ENCODE results near the gene SLC1A2. TPM values are rescaled to one million over a fixed set of nuclear protein-coding genes. Genes with fewer than 3 reads are reported as not detected.

The SLC1A2 gene
- total RNA-seq, result 228 TPM

DNA sequence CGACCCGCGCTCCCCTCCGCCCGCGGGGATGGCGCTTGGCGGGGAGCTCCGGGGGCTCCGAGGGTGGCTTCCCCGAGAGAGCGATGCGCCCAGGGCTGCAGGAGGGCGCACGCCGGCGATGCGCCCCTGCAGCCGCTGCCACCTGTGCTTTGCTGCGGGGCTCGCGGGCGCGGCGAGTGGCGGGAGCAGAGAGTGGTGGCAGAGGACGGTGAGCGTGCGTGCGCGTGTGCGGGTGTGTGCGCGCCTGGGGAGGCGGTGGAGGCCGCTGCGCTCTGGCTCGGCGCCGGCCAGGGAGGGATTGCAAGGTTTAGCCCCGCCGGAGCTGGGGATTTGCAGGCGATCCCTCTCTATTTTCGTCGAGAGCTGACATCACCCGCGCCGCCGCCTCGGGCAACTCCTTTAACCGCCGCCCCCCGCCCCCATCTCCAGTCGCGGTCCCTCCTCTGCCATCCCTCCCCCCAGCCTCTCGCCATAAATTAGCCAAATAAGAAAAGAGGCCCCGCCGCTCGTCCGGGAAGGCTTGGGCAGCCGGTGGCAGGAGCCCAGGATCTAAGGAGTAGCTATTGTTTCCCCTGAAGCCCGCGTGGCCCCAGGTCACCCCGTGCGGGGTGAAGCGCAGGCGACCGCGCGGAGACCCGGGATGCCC lies at the start of gene SLC1A2:
SLC1A2 (minus strand) TSS at position 375 of the 646 bp plus-strand sequence. CDS start 592 bp downstream, outside the sequence.
- peak; percentile 55 for DNase-seq

DNA sequence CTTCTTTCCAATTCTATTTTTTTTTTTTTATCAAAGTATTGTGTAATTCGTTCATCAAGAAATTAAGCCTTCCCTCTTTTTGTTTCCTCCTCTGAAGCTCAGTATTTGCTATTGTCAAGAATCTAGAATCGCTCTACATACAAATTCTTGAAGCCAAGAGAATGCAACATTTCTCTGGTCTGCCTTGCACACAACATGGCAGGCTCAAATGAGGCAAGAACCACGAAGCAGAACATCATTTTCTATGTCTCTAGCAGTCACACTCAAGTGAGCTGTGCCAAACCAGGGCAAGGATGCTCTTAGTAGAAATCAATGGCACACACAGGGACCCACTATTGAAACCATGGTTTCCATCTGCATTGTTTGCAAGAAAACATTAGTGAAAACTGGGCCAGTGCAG lies 46.7 kb upstream of the SLC1A2 start:
- no peak for DNase-seq

DNA sequence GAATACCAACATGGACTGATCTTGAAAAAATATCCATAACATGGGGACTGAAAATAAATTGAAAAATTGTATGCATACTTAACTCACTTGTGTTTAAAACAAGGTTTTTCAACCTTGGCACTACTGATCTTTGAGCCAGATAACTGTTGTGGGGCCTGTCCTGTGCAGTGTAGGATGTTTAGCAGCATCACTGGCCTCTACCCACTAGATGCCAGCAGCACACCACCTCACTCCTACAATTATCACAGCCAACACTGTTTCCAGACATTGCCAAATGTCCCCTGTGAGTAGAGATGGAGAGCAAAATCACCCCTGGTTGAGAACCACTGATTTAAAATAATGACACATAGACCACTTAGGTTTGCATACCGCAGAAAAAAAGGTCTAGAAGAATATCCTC lies 45.0 kb upstream of the SLC1A2 start:
- no peak for DNase-seq

DNA sequence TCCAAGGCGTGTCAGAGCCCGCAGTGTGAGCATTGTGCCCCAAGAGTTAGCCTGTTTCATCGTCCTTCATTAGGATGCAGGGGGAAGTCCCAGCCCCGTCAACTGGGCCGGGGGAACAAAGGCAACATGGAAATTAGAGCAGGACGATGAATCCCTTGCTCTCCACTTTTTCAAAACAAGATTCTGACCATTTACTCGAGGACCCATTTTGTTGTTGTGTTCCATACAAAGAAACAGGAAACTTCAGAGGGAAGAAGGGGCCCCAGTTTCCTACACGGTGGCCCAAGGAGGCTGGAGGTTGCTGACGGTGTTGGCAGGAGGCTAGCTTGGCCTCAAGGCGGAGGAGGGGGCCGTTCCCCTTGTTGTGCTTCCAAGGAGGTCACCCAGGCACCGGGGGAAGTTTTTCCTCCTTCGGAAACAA lies 44.0 kb upstream of the SLC1A2 start:
- DNase-seq, result no peak

DNA sequence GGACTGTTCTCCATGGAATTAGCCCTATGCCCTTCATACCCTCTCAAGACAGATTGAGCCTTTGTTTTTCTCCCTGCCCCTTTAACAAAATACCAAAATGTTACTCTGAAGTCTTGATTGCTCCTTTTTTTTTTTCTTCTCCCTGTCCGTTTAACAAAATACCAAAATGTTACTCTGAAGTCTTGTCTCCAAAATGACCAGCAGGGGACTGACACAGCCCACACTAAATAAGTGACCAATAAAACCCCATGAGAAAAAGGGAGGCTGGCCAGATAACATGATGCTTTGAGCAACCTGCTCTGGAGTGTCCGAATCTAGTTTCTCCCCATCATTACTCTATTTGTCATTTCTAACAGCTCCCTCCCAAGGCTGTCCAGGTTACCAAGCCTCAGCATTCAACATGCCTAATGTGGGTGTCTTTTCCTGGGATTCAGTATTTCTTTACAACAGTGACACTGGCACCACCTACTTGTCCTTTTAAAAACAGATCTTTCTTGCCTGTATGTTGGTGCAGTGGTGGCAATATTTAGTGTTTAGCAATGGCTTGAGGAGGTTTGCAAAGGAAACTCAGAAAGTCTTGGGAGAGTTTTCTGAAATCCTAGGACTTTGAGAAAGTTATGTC lies 42.7 kb upstream of the SLC1A2 start:
- DNase-seq, result no peak

DNA sequence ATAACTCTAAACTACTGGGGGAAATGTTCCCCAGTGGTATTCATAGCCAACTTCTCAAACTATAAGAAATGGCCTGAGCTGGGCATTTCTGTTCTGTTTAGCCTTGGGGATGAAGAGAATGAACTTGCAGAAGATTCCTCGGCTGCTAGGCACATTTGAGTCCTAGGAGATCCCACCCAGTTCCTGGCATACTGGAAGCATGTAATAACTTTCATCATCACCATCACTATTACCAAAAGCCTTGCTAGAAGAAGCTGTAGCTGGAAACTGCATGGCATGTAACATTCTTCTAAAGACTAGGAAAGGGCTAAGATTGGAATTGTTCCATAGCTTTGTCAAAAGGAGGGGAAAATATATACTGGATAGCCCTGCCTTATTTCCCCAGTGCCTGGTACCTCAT lies 40.1 kb upstream of the SLC1A2 start:
- no peak for DNase-seq

DNA sequence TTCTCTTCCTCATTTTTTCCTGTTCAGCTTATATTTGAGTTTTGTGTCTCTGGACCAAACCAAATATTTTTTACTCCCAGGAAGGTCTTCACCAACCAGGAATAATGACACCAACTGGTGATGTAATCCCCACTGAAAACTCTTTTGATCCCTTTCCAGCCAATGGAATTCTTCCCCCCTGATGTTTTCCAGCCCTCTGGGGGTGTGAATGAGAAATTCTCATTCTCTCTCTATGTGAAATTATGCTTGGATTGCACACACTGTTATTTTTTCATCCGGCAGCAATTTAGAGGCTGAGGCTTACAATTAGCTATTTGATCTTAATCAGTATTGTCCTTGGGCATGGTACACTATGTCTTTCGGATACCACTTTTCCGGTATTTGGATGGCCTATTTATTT lies 39.5 kb upstream of the SLC1A2 start:
- no peak for DNase-seq

DNA sequence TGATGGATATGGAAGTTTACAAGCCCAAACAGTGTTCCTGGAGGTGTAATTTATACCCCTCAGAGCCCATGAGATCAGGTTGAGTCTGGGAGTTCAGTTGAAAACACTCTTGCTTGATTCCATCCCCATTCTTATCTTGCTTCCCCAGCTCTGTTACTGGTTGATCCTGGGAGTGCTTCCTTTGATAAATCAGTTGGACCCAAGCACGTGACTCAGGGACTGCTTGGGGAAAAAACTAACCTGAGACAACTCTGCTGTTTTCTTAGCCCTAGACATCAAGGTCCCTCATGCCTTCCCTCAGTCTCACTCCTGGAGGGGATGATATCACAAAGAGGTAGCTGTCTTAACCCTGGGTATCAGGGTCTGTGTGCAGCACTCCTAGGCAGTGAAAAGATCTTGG lies 35.0 kb upstream of the SLC1A2 start:
- DNase-seq, result no peak

DNA sequence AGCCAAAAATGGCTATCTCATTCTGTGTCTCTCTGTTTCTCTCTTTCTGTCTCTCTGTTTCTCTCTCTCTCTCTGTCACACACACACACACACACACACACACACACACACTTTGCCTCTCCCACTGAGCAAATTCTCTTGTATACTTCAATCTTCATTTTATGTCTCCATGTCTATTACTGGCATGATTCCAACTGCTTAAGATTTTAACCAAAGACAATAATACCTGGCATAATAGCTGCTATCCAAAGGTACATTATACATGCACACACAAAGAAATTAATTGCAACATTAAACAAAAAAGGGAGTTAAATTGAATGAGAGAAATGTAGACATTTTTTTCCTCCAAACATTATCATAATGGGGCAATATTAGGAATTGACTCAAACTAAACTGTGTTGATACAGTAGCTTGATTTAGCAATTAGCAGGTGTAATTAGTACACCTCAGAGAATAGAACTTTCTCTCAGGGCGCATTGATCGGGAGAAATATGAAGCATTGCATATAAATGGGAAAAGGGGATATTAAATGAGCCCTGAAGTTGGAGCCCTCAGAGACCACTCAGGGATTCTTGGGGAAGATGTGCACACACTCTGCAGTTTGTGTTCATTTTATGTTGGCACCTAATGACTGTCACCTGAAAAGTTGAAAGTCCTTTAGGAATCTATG lies 17.4 kb upstream of the SLC1A2 start:
- DNase-seq, result no peak

DNA sequence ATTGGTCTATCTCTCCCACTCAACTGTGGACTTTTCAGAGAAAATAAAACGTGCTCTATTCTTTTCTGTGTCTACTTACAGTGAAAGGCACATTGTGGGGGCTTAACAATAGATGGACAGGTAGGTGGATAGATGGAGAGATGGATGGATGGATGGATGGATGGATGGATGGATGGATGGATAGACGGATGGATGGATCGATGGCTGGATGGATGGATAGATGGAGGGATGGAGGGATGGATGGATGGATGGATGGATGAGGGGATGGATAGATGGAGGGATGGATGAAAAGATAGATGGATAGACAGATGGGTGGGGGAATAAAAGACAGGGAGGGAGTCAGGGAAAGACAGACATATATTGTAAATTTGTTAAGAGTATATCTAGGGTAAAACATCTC lies 14.2 kb upstream of the SLC1A2 start:
- DNase-seq, result no peak

DNA sequence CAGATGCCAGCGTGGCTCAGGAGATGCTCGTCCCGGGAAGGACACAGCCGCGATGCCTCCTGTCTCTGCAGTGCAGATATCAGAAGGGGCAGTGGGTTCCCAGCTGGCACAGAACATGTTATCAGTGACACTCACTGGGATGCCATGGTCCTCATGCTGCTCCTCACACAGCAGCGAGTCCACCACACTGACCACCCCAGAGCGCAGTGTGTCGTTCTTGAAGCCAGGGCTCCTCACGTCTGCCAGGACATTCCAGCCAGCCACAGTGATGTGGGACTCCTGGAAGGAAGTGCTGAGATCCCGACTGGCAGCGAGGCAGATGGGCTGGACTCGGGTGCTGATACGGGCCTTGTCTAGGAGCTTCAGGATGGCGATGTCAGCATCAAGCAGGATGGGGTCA lies 13.1 kb upstream of the SLC1A2 start:
- no peak for DNase-seq

DNA sequence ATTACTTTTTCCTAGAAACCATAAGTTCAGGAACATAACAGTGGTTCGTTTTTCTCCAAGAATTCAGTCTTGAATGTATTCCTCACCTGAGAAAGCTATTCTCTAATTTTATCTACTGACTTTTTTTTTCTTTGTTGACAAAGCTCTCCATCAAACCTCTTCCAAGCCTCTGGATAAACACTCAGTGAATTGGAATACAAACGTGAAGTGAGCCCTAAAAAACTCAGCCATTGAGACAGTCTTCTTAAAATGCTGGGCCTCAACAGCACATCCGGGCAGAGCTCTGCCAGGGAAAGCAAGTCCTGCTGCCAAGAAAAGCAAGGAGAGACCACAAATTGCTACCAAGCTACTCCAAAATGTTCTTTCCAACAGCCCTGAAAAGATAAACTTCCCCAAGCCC lies 7.7 kb upstream of the SLC1A2 start:
- DNase-seq, result no peak

DNA sequence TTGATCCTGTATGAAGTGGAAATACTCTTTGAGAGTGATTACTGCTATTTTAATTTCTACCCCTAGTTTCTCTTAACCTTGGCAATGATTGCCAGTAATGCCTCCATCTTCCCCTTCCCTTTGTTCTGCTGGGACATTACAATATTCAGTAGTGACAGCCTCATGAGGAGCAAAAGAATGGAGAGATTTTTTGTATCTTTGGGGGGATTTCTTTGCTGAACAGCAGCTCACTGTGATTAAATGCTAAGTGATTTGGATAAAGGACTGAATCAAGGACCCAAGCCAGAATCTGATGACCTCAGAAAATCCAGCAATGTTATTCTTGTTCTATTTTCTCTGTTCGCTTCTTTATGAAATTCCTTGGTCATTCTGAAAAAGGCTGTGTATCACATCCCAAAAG lies 7.0 kb upstream of the SLC1A2 start:
- DNase-seq, result no peak

DNA sequence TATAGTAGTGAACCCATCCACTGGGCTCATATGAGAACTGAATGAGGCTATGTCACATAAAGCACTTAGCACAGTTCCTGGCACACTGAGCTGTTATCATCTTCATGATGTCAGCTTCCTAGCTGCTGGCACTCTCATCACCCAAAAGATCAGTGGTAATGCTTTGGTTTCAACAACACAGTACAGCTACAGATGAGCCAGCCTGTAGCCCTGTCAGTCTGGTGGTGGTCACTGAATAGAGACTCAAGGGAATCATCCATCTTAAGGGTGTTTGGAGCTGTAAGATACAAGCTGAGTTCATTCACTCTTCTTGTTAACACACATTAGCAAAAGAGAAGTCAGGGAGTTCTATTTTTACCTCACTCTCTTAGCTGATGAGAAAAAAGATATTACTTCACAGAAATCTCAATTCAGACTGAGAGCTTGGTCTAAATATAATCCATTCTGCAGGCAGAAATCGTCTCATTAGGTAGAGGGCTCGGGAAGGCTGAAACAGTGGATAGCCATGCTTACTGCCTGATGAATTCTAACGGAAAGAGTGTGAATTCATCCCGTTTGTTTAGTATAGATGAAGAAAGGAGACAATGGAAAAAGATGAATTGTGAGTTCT lies 6.3 kb upstream of the SLC1A2 start:
- DNase-seq, result no peak

DNA sequence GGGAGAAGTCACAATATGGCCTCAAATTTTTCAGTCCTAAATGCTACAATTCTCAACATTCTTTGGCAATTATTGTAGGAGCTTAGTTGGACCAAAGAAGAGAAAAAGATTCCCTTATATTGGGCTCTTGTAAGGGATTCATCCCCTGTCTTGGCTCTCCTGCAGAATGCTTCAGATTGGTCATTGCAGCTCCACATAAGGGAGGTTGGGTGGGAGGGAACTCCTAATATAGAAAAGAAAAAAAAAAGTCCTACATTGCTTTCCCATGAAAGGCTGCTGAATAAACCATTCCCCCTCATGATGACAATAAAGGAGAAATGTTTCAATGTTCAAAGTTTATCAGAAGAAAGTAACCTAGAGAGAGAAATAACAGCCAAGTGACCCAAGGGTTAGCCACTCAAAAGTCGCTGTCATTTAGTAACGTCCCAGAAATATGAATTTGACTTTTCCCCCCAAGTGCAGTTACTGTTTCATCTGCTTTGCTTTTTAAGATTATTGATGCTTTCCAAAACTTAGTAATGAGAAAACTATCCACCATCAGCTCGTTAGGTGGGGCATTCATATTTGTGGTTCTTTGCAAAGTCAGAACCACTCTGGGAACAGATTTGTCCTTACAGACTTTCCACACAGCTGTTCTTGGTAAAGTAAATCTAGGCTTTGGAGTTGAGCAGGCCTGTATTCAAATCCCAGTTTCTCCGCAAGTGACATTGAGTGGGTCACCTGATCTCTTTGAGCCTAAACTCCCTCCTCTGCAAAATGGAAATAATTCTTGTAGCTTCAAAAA lies 5.0 kb upstream of the SLC1A2 start:
- no peak for DNase-seq

DNA sequence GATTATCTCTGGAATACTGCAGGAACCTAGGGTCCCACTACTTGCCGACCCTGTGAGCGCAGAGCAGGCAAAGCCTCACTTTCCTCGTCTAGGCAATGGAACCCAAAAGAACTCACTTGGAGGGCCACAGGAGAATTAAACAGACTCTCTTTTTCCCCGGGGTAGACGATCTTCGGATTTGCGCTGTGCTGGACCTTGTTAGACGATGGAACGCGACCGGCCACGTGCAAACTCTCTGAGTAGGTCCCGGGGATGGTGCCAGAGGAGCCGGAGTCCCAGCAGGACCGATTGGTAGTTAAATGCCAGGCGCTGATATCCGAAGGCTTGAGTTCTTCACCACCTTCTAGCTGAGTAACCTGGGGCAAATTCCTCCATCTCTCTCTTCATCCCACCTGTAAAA lies 1.0 kb upstream of the SLC1A2 start:
- DNase-seq, result peak; percentile 18

DNA sequence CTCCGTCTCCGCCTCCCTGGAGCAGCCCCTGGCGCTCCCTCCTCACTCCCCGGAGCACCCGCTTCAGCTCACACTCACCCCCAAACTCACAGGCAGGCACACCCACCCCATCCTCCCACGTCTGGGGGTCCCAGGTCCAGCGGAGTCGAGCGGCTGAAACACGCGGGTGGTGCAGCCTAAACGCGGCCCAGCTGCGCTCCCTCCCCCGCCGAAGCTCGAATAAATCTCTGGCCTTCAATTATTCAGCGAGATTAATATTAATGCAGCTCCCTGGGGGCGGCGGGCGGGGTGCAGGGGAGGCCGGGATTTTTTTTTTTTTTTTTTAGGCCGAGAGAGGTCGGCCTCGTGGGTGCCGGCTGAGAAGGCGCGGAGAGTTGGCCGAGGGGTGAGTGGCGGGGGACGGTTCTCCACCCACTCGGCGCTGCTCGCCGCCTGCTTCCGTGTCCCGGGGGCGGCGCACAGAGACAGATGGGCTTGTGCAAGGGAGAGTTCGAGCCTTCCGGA lies 524 bp upstream of the SLC1A2 start:
- no peak for DNase-seq

DNA sequence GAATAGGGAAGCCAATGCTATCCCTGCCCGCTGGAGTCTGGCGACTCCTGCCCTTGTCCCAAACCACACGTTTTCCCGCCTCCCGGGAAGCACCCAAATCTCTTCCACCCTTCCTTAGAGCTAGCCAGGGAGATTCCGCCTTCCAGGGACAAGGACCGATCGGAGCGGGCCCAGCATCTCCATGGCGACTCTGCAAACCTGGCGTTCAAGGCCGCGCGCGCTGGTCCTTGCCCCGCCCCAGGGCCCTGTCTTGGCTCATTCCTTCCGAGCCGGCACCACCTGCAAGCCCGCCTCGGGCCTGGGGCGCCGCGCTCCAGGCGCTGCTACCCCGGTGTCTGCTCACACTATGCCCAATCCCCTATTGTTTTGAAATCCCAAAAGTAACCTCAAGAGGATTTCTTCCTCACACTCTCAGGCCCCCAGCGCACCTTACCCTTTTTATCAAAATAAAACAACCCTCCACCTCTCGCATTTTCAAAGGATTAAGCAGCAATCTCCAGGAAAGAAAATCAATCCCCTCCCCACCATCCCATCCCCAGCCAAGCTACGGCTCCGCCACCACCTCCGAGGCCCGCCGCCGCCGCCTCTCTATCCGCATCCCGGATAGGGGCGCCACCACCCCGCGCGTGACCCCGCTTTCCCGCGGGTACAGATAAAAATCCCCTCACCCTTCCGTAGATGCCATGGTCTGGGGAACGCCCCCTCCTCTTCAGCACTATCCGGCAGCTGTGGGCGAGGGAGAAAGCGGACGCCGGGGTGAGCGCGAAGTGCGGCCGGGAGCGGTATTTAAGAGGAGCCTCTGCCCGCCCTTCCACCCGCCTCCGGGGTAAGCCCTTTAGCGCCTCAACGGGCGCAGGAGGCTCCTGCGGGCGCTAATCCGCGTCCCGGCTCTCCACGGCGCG lies 825 bp downstream of the SLC1A2 start:
- DNase-seq, result peak; percentile 31

DNA sequence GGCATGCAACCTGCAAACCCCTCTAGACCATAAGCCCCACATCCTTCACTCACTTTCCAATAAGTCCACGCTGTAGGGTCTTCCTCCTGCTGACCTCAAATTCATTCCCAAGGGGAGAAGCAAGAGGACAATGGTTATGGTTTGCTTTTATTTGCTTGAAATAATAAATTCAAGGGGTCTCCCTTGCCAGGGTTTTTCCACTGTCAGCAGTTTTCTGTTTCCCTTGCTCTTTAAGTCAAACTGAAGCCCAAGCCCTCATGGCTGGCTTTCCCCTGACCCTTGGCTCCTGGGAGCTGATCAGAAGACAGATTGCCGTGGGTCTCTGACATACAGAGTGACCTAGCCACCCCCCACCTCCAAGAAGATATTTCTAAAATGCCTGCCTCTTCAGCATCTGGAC lies 3.9 kb downstream of the SLC1A2 start:
- no peak for DNase-seq

DNA sequence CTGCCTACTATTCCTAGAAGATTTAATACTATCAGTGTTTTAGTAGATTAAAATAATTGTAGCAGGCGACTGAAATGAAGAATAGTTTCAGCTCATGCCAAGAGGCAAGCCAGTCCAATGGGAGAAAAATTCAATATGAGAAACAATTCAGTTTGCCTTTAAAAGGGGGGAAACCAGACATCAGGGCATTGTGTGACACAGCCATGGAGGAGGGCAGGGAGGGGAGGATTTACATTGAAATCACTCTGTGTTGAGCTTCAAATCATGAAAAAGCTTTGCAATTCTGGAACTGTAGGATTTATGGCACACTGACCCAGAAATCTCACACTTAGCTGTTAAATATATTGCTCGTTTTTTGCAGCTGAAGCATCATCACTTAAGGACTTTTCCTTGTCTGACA lies 4.6 kb downstream of the SLC1A2 start:
- DNase-seq, result no peak

DNA sequence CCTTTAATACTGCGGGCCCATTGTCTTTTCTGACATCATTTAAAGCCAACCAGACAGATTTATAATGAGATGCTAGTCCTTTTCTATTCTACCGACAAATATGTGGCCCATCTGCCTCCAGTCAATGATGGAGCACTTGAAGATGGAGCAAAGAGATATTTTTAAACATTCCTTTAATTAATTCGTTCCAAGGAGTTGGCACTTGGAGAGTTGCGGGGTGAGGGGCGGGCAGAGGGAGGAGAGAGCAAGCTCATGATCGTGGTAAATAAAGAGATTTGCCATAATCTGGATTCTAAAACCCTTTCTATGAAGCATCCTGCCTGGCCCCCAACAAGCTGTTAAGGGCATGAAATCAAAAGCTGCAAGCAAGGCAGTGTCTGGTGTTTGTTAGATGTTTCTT lies 5.0 kb downstream of the SLC1A2 start:
- no peak for DNase-seq
